ACHN (cell line): ENCODE data around the gene MYLIP.
A peak's percentile ranks its signal among the peaks of the same experiment; 100 is the strongest.

Source experiments
- DNase-seq: peaks from one replicate; pipeline ENCODE4 v3.0.0-alpha.2; 2015
- in situ Hi-C: cut with HindIII; loops from 2 replicates; pipeline ENCODE4 v1.10.0; 2017; ENCODE audit warnings: low sequenced_read_pairs, low pct_ligation_motif_present, low pct_unique_long_range_greater_than_20kb

The MYLIP gene

GRCh38 chr6:16128759-16129622 lies at the start of gene MYLIP:
TSS of gene MYLIP (plus strand) at chr6:16129086. CDS start at chr6:16129323, 237 bp downstream.
- in situ Hi-C loops: no loop called here
- peak; percentile 89 for DNase-seq

- in situ Hi-C loops: no loop called here
Measured at GRCh38 chr6:16079354-16079753, 49.5 kb upstream of the MYLIP start.

GRCh38 chr6:16080204-16080603 lies 48.7 kb upstream of the MYLIP start:
- in situ Hi-C loops: no loop called here
- no peak for DNase-seq

More at GRCh38 chr6:16079354-16079753, 49.5 kb upstream of the MYLIP start:
- no peak for DNase-seq

GRCh38 chr6:16081326-16081725 lies 47.6 kb upstream of the MYLIP start:
- no peak for DNase-seq

GRCh38 chr6:16082361-16082760 lies 46.5 kb upstream of the MYLIP start:
- in situ Hi-C loops: no loop called here
- no peak for DNase-seq

More at GRCh38 chr6:16081326-16081725, 47.6 kb upstream of the MYLIP start:
- in situ Hi-C loops: no loop called here

- in situ Hi-C loops: no loop called here
- DNase-seq: no peak
Measured at GRCh38 chr6:16086965-16087364, 41.9 kb upstream of the MYLIP start.

- in situ Hi-C loops: no loop called here
- no peak for DNase-seq
Measured at GRCh38 chr6:16087386-16087785, 41.5 kb upstream of the MYLIP start.

GRCh38 chr6:16088409-16088808 lies 40.5 kb upstream of the MYLIP start:
- no peak for DNase-seq
- in situ Hi-C loops: no loop called here

GRCh38 chr6:16089232-16090062 lies 39.4 kb upstream of the MYLIP start:
- in situ Hi-C loops: no loop called here
- DNase-seq: no peak

- no peak for DNase-seq
- in situ Hi-C loops: no loop called here
Measured at GRCh38 chr6:16090452-16090851, 38.4 kb upstream of the MYLIP start.

GRCh38 chr6:16090920-16091319 lies 38.0 kb upstream of the MYLIP start:
- no peak for DNase-seq
- in situ Hi-C loops: no loop called here

- no peak for DNase-seq
- in situ Hi-C loops: no loop called here
Measured at GRCh38 chr6:16092140-16092539, 36.7 kb upstream of the MYLIP start.

GRCh38 chr6:16092990-16093389 lies 35.9 kb upstream of the MYLIP start:
- in situ Hi-C loops: no loop called here
- DNase-seq: no peak

- in situ Hi-C loops: no loop called here
- no peak for DNase-seq
Measured at GRCh38 chr6:16095180-16095579, 33.7 kb upstream of the MYLIP start.

- in situ Hi-C loops: no loop called here
- DNase-seq: no peak
Measured at GRCh38 chr6:16097382-16098171, 31.3 kb upstream of the MYLIP start.

- no peak for DNase-seq
- in situ Hi-C loops: no loop called here
Measured at GRCh38 chr6:16098211-16098610, 30.7 kb upstream of the MYLIP start.

GRCh38 chr6:16102208-16102607 lies 26.7 kb upstream of the MYLIP start:
- DNase-seq: no peak
- in situ Hi-C loops: no loop called here

- no peak for DNase-seq
- in situ Hi-C loops: no loop called here
Measured at GRCh38 chr6:16103722-16104121, 25.2 kb upstream of the MYLIP start.
